ENCODE measurements around the gene HCRTR1. TPM values are rescaled to one million over a fixed set of nuclear protein-coding genes. Genes with fewer than 3 reads are reported as not detected.
A peak's percentile ranks its signal among the peaks of the same experiment; 100 is the strongest.

The HCRTR1 gene
- total RNA-seq, 2 donors from 2014 or later = not detected

GRCh38 chr1:31666263-31666963, 48.9 kb downstream of the HCRTR1 start:
- H3K36me3 ChIP-seq = peaks cover 19% of the 10 kb centered on the region
- H3K4me3 ChIP-seq = no peak overlapping the region
- ATAC-seq (ENCODE audit: insufficient number of reproducible peaks, low FRiP score, low read depth) = no peak
- TF ChIP-seq CTCF (IDR thresholded peaks at IDR 0.05) = no peak
- no peak overlapping the region for H3K27ac ChIP-seq
- H3K27me3 ChIP-seq (replicated peaks; ENCODE audit: insufficient read depth) = no peaks in the 10 kb centered on the region
- H3K4me1 ChIP-seq (ENCODE audit: control insufficient read depth in 1 of 2, low read depth in 2 of 2) = peaks cover 9 to 34% of the 10 kb centered on the region in 2 donors
- no peaks in the 10 kb centered on the region for H3K9me3 ChIP-seq
- no peak for DNase-seq (ENCODE audit: low spot score)

- DNase-seq (ENCODE audit: low spot score) (no peak), ATAC-seq (ENCODE audit: insufficient number of reproducible peaks, low FRiP score, low read depth) (no peak)
- Histone ChIP-seq H3K9me3 (no peaks in the 10 kb centered on the region), H3K36me3 (peaks cover 19% of the 10 kb centered on the region), H3K27ac (no peak overlapping the region), H3K4me3 (no peak overlapping the region), H3K27me3 (replicated peaks; ENCODE audit: insufficient read depth) (no peaks in the 10 kb centered on the region), H3K4me1 (ENCODE audit: control insufficient read depth in 1 of 2, low read depth in 2 of 2) (peaks cover 9 to 39% of the 10 kb centered on the region in 2 donors)
- TF ChIP-seq CTCF (IDR thresholded peaks at IDR 0.05) = no peak
These were observed 49.7 kb downstream of the HCRTR1 start for GRCh38 chr1:31667065-31667785.

GRCh38 chr1:31668303-31668883, 50.9 kb downstream of the HCRTR1 start:
- Histone ChIP-seq H3K36me3 (peaks cover 19% of the 10 kb centered on the region), H3K27me3 (replicated peaks; ENCODE audit: insufficient read depth) (no peaks in the 10 kb centered on the region), H3K27ac (no peak overlapping the region), H3K4me3 (no peak overlapping the region), H3K9me3 (no peaks in the 10 kb centered on the region), H3K4me1 (ENCODE audit: control insufficient read depth in 1 of 2, low read depth in 2 of 2) (peaks cover 13 to 51% of the 10 kb centered on the region in 2 donors)
- DNase-seq (ENCODE audit: low spot score) (no peak), ATAC-seq (ENCODE audit: insufficient number of reproducible peaks, low FRiP score, low read depth) (no peak)
- TF ChIP-seq CTCF (IDR thresholded peaks at IDR 0.05) = no peak

- H3K27me3 ChIP-seq (replicated peaks; ENCODE audit: insufficient read depth) = no peaks in the 10 kb centered on the region
- H3K27ac ChIP-seq = peak overlapping the region; percentile 70 to 80
- H3K4me1 ChIP-seq (ENCODE audit: control insufficient read depth in 1 of 2, low read depth in 2 of 2) = peaks cover 13 to 54% of the 10 kb centered on the region in 2 donors
- no peak for TF ChIP-seq CTCF (IDR thresholded peaks at IDR 0.05)
- peak overlapping the region; percentile 69 for H3K4me3 ChIP-seq
- no peak for DNase-seq (ENCODE audit: low spot score)
- H3K9me3 ChIP-seq = no peaks in the 10 kb centered on the region
- no peak for ATAC-seq (ENCODE audit: insufficient number of reproducible peaks, low FRiP score, low read depth)
- peaks cover 19% of the 10 kb centered on the region for H3K36me3 ChIP-seq
These were observed 51.9 kb downstream of the HCRTR1 start for GRCh38 chr1:31669433-31669785.
